GM23248 (cell line): Measurements from ENCODE around the gene PACSIN1. TPM values are rescaled to one million over a fixed set of nuclear protein-coding genes. Genes with fewer than 3 reads are reported as not detected.

Experiments
- DNase-seq: peaks from one replicate; pipeline ENCODE4 v3.0.0-alpha.2; 2015
- H2AFZ ChIP-seq: fragments of 200-600 bp; sonication (generic); 2 replicates; pipeline ENCODE4 v1.6.1; 2016; ENCODE audit warnings: antibody characterized with exemption
- H3F3A ChIP-seq: fragments of 200-600 bp; sonication (generic); 2 replicates; pipeline ENCODE4 v1.6.1; 2016; ENCODE audit warnings: mild to moderate bottlenecking, antibody characterized with exemption, mixed run types; ENCODE audit not compliant: insufficient read depth
- H3K27ac ChIP-seq: fragments of 200-600 bp; sonication (generic); 2 replicates; pipeline ENCODE4 v1.5.1; 2016; ENCODE audit warnings: mild to moderate bottlenecking
- H3K27me3 ChIP-seq: fragments of 200-600 bp; sonication (generic); replicated peaks from 2 replicates; pipeline ENCODE4 v1.6.1; 2016; ENCODE audit warnings: mild to moderate bottlenecking; ENCODE audit not compliant: insufficient read depth
- H3K36me3 ChIP-seq: fragments of 200-600 bp; sonication (generic); 2 replicates; pipeline ENCODE4 v1.6.1; 2016; ENCODE audit warnings: low read depth, mild to moderate bottlenecking
- H3K4me1 ChIP-seq: fragments of 200-600 bp; sonication (generic); 2 replicates; pipeline ENCODE4 v1.6.1; 2016; ENCODE audit warnings: mild to moderate bottlenecking; ENCODE audit not compliant: insufficient read depth
- H3K4me2 ChIP-seq: fragments of 200-600 bp; sonication (generic); one replicate; pipeline ENCODE4 v1.6.1; 2016; ENCODE audit warnings: mild to moderate bottlenecking; ENCODE audit not compliant: unreplicated experiment
- H3K4me3 ChIP-seq: fragments of 200-600 bp; sonication (generic); 2 replicates; pipeline ENCODE4 v1.5.1; 2016; ENCODE audit warnings: mild to moderate bottlenecking
- H3K79me2 ChIP-seq: fragments of 200-600 bp; sonication (generic); 2 replicates; pipeline ENCODE4 v1.6.1; 2016; ENCODE audit warnings: mild to moderate bottlenecking; ENCODE audit not compliant: insufficient read depth
- H3K9ac ChIP-seq: fragments of 200-600 bp; sonication (generic); 2 replicates; pipeline ENCODE4 v1.6.1; 2016; ENCODE audit warnings: mild to moderate bottlenecking
- H3K9me2 ChIP-seq: fragments of 200-600 bp; sonication (generic); 2 replicates; pipeline ENCODE4 v1.6.1; 2016; ENCODE audit warnings: mixed run types, mild to moderate bottlenecking, moderate library complexity; ENCODE audit not compliant: insufficient read depth
- H3K9me3 ChIP-seq: fragments of 200-600 bp; sonication (generic); one replicate; pipeline ENCODE4 v1.6.1; 2017; ENCODE audit warnings: low read depth
- H4K20me1 ChIP-seq: fragments of 200-600 bp; sonication (generic); 2 replicates; pipeline ENCODE4 v1.6.0; 2016; ENCODE audit not compliant: insufficient read depth
- EZH2 ChIP-seq: fragments of 200-600 bp; sonication (generic); IDR thresholded peaks from 2 replicates; pipeline ENCODE4 v1.6.1; 2018; ENCODE audit warnings: antibody characterized with exemption, mild to moderate bottlenecking; ENCODE audit not compliant: insufficient read depth, poor library complexity, severe bottlenecking
- EZH2phosphoT487 ChIP-seq: fragments of 200-600 bp; sonication (generic); IDR thresholded peaks from 2 replicates; pipeline ENCODE4 v1.6.1; 2018; ENCODE audit warnings: antibody characterized with exemption, moderate library complexity, mild to moderate bottlenecking, low read depth; ENCODE audit not compliant: insufficient read depth
- WGBS, 2 experiments: methylation state at CpG; one replicate each; pipeline ENCODE4 v1.1.6; 2015 to 2017; ENCODE audit warnings: low lambda C conversion rate in 2 of 2, low coverage in 1 of 2; ENCODE audit errors: missing lambda C conversion rate in 2 of 2; 5-methylcytosine and 5-hydroxymethylcytosine counted together
- in situ Hi-C: fragments of 300-500 bp; cut with MboI; formaldehyde crosslinking; loops from 2 replicates; pipeline ENCODE4 v1.15.0; 2020
- polyA plus RNA-seq: library from polyadenylated mRNA; unstranded; fragments of >200 nt; fragmentation: Nextera tagmentation; extraction: Ambion mirVana; gene quantifications from 2 replicates; pipeline ENCODE4 v1.2.1, GENCODE V29; 2016
- total RNA-seq: library from RNA; depleted of rRNA; stranded (reverse); fragments of >200 nt; shearing (Covaris generic); gene quantifications from 2 replicates; pipeline ENCODE4 v1.2.3, GENCODE V29; 2014

PACSIN1 gene
- total and polyA plus RNA-seq, 2 experiments from 2014 or later, result not detected

DNA sequence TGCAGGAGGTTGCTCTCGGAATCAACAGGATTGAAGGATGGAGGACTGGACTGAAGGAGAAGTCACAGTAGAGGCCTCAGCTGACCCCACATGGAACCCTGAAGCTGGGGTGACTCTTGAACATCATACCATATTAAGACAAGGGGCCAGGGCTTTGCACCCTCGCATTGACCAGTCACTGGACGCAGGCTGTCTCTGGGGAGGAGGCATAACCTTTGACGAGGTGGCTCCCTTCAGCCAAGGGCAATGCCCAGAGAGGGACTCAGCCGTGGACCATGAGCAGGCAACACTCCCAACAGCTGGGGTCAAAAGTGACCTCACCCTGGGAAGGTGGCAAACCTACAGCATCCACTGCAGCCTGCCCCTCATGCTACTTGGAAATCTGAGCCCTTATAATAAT is 21.7 kb downstream of the PACSIN1 start:
- H3K4me1 ChIP-seq, result peaks cover 3% of the 10 kb centered on the region; the same call in 1 of the 2 replicates
- H3K27ac ChIP-seq, result no peak overlapping the region
- TF ChIP-seq EZH2 (no peak), EZH2phosphoT487 (no peak)
- H3K79me2 ChIP-seq, result no peaks in the 10 kb centered on the region
- no peaks in the 10 kb centered on the region for H3K36me3 ChIP-seq
- in situ Hi-C loops, result no loop called here
- 75 to 78% methylated on average over 4 to 5 of the region's 5 CpGs for WGBS, 2 experiments
- H2AFZ ChIP-seq, result no peak overlapping the region
- H3K9ac ChIP-seq, result no peak overlapping the region
- DNase-seq, result no peak
- no peaks in the 10 kb centered on the region for H3K9me2 ChIP-seq
- no peak overlapping the region for H3K4me3 ChIP-seq
- no peaks in the 10 kb centered on the region for H3F3A ChIP-seq
- H3K4me2 ChIP-seq, result no peak overlapping the region
- H3K27me3 ChIP-seq, result no peaks in the 10 kb centered on the region
- no peaks in the 10 kb centered on the region for H4K20me1 ChIP-seq
- H3K9me3 ChIP-seq, result no peaks in the 10 kb centered on the region

DNA sequence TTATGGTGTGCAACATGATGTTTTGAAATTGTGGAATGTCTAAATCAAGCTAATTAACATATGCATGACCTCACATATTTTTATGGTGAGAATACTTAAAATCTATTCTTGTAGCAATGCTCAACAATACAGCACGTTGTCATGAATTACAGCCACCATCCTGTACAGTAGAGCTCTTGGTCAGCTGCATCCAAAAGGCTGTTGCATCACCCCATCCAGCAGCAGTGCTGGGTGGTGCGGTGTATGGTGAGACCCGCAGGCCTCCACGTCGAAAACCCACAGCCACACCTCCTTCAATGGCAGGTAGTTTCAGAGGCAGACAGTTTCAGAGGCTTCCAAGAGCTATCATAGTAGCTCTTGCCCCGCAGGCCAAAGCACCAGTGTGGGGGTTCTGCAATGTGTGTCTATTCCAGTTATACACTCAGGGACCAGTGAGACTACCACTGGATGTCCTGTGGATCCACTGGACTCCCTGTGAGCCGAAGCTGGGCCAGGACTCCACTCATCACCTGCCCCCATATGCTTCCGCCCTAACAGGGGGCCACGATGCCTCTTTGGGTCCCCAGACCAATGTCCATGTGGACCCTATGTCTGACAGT is 23.4 kb downstream of the PACSIN1 start:
- Histone ChIP-seq H3K4me2 (no peak overlapping the region), H2AFZ (no peak overlapping the region), H3K4me1 (peaks cover 3% of the 10 kb centered on the region; the same call in 1 of the 2 replicates), H3K9ac (no peak overlapping the region), H3K9me2 (no peaks in the 10 kb centered on the region), H3K79me2 (no peaks in the 10 kb centered on the region), H3K27me3 (0 out of 2 replicates have a peak, but pooled peaks cover 6% of the 10 kb centered on the region), H3K27ac (no peak overlapping the region), H4K20me1 (no peaks in the 10 kb centered on the region), H3K9me3 (no peaks in the 10 kb centered on the region), H3F3A (no peaks in the 10 kb centered on the region), H3K36me3 (no peaks in the 10 kb centered on the region), H3K4me3 (no peak overlapping the region)
- in situ Hi-C loops, result no loop called here
- TF ChIP-seq EZH2 (no peak), EZH2phosphoT487 (no peak)
- WGBS, 2 experiments, result 85 to 89% methylated on average over 9 of the region's 9 CpGs
- no peak for DNase-seq

DNA sequence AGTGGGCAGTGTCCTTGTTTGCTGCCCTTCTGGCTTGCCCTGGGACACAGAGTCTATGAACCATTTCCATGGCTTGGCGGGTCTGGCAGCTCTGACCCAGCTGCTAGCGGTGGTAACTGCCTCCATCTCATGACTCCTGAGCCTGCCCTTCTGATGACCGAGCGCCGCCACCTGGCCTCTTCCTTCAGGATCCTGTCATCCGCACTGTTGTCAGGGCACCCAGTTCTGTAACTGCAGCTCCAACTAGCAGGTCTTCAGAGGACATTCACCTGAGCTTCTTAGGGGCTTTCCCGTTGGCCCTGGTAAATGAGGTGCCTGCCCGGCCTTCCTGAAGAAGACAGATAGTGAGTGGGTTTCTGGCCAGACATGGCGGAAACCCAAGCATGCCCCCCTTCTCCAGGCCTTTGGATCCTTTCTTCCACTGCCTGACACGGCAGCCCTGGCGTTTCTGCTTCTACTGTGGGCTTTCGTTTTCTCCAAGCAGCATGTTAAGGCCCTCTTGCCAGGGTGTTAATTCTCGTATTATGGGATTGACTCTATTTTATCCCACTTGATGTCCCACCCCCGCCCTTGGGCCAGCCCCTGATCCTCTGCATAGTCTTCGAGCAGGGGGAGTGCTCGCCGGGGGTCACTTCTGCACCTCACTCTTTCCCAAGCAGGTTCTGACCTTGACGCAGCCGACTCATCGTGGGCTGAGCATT is 24.7 kb downstream of the PACSIN1 start:
- Histone ChIP-seq H3K9me3 (no peaks in the 10 kb centered on the region), H3K79me2 (no peaks in the 10 kb centered on the region), H3K9me2 (no peaks in the 10 kb centered on the region), H3F3A (no peaks in the 10 kb centered on the region), H4K20me1 (no peaks in the 10 kb centered on the region), H3K27ac (no peak overlapping the region), H3K4me1 (peaks cover 3% of the 10 kb centered on the region; the same call in 1 of the 2 replicates), H3K4me3 (no peak overlapping the region), H2AFZ (peak overlapping the region; percentile 72), H3K36me3 (no peaks in the 10 kb centered on the region), H3K27me3 (0 out of 2 replicates have a peak, but pooled peaks cover 8% of the 10 kb centered on the region), H3K4me2 (peak overlapping the region; percentile 46), H3K9ac (no peak overlapping the region)
- TF ChIP-seq EZH2phosphoT487 (no peak), EZH2 (no peak)
- DNase-seq, result peak; percentile 20
- WGBS, 2 experiments, result 38 to 41% methylated on average over 20 of the region's 20 CpGs
- in situ Hi-C loops, result no loop called here

DNA sequence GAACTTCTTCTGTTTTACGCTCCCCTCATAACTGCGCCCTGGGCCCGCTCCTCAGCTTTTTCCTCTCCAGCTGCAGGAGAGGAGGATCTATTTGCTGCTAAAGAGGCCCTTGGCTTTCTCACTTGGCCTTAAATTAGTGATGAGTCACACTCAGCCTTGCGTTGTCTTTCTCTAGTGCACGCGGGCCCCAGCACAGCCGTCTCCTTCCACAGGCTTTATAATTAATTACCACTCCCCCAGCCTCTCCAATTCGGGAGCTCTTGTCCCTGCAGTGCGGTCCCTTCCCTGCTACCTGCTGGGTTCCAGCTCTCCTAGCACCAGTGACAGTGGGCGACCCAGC is 25.2 kb downstream of the PACSIN1 start:
- H3K4me1 ChIP-seq, result peaks cover 3% of the 10 kb centered on the region; the same call in 1 of the 2 replicates
- no peak overlapping the region for H3K4me3 ChIP-seq
- H3K9ac ChIP-seq, result no peak overlapping the region
- H3K9me3 ChIP-seq, result no peaks in the 10 kb centered on the region
- no peaks in the 10 kb centered on the region for H3K36me3 ChIP-seq
- H3K79me2 ChIP-seq, result no peaks in the 10 kb centered on the region
- H3K9me2 ChIP-seq, result no peaks in the 10 kb centered on the region
- peak; percentile 83 for DNase-seq
- no peaks in the 10 kb centered on the region for H4K20me1 ChIP-seq
- WGBS, 2 experiments, result 3% methylated on average over 10 of the region's 10 CpGs
- H3K27me3 ChIP-seq, result 0 out of 2 replicates have a peak, but pooled peaks cover 8% of the 10 kb centered on the region
- no peak overlapping the region for H3K27ac ChIP-seq
- peak overlapping the region; percentile 72 for H2AFZ ChIP-seq
- H3K4me2 ChIP-seq, result peak overlapping the region; percentile 46
- in situ Hi-C loops, result no loop called here
- H3F3A ChIP-seq, result no peaks in the 10 kb centered on the region
- TF ChIP-seq EZH2phosphoT487 (no peak), EZH2 (no peak)
